H1 (cell line): ENCODE measurements around the gene LSR. TPM values are rescaled to one million over a fixed set of nuclear protein-coding genes. Genes with fewer than 3 reads are reported as not detected.

Source experiments
- CTCF ChIA-PET: fragments of 300-600 bp; sonication (Branson Sonifier 250); formaldehyde crosslinking; loops from one replicate; lab custom pipeline; 2021; ENCODE audit not compliant: partially characterized antibody; lab: Charles Lee
- POLR2A ChIA-PET: fragments of 300-600 bp; sonication (Branson Sonifier 250); formaldehyde crosslinking; loops from one replicate; lab custom pipeline; 2021; ENCODE audit warnings: inconsistent platforms; ENCODE audit not compliant: partially characterized antibody; lab: Charles Lee
- DNase-seq, 2 experiments: peaks; one replicate each; pipeline versions ENCODE4 v3.0.0 to v3.0.0-alpha.2; 2010 to 2022; ENCODE audit warnings: low spot score in 2 of 2, low read depth in 1 of 2, mixed read lengths in 1 of 2
- FAIRE-seq: peaks from 2 replicates; lab custom pipeline; 2011; peaks lifted over from hg19 to GRCh38; lab: Jason Lieb, UNC
- H2AFZ ChIP-seq: 2 replicates; pipeline ENCODE4 v1.8.1; 2012; ENCODE audit warnings: low read length, inconsistent platforms
- H2AK5ac ChIP-seq: 2 replicates; pipeline ENCODE4 v1.6.1; 2013; ENCODE audit warnings: low read depth, low read length
- H2BK120ac ChIP-seq: replicated peaks from 2 replicates; pipeline ENCODE3; 2013; ENCODE audit warnings: low read depth, low read length, inconsistent platforms
- H2BK12ac ChIP-seq: 2 replicates; pipeline ENCODE4 v1.6.1; 2013; ENCODE audit warnings: low read depth, low read length
- H2BK15ac ChIP-seq: 2 replicates; pipeline ENCODE4 v1.6.1; 2013; ENCODE audit warnings: low read length
- H2BK20ac ChIP-seq: 2 replicates; pipeline ENCODE4 v1.6.1; 2013; ENCODE audit warnings: low read length
- H2BK5ac ChIP-seq: 2 replicates; pipeline ENCODE4 v1.6.1; 2013; ENCODE audit warnings: low read depth, low read length
- H3K14ac ChIP-seq: 2 replicates; pipeline ENCODE4 v1.6.1; 2013; ENCODE audit warnings: inconsistent platforms; ENCODE audit not compliant: insufficient read length
- H3K18ac ChIP-seq: 2 replicates; pipeline ENCODE4 v1.6.1; 2013; ENCODE audit warnings: low read length; ENCODE audit errors: extremely low read depth
- H3K23ac ChIP-seq: 2 replicates; pipeline ENCODE4 v1.6.1; 2013; ENCODE audit warnings: inconsistent platforms; ENCODE audit not compliant: insufficient read length
- H3K23me2 ChIP-seq: 2 replicates; pipeline ENCODE4 v1.6.1; 2013; ENCODE audit warnings: low read depth, low read length
- H3K27ac ChIP-seq: 2 replicates; pipeline ENCODE4 v1.6.1; 2011; ENCODE audit warnings: low read depth, low read length, inconsistent platforms
- H3K27me3 ChIP-seq, 4 experiments: replicated peaks in 1 of 4; 1 replicate in 1 of 4; 2 replicates in 3 of 4; pipeline versions ENCODE4 v1.6.1 to v1.8.1; 2011 to 2013; ENCODE audit warnings: low read length in 3 of 4, mild to moderate bottlenecking in 3 of 4, inconsistent platforms in 2 of 4, mixed read lengths in 2 of 4, moderate library complexity in 1 of 4; ENCODE audit not compliant: control insufficient read depth in 3 of 4, insufficient read depth in 3 of 4; ENCODE audit errors: extremely low read depth in 1 of 4
- H3K36me3 ChIP-seq, 4 experiments: 2 replicates each; pipeline versions ENCODE4 v1.6.1 to v1.8.1; 2011 to 2013; ENCODE audit warnings: mild to moderate bottlenecking in 4 of 4, low read length in 3 of 4, moderate library complexity in 2 of 4, control low read depth in 1 of 4, inconsistent platforms in 1 of 4; ENCODE audit not compliant: insufficient read depth in 4 of 4, control insufficient read depth in 2 of 4
- H3K4ac ChIP-seq: replicated peaks from 2 replicates; pipeline ENCODE3; 2013; ENCODE audit warnings: low read length, low read depth, mixed read lengths, inconsistent platforms; ENCODE audit not compliant: insufficient read length
- H3K4me1 ChIP-seq, 4 experiments: replicated peaks in 1 of 4; 1 replicate in 1 of 4; 2 replicates in 3 of 4; pipeline versions ENCODE4 v1.6.1 to v1.8.1; 2011 to 2013; ENCODE audit warnings: low read length in 3 of 4, inconsistent platforms in 2 of 4, mixed read lengths in 1 of 4; ENCODE audit not compliant: insufficient read depth in 4 of 4, control insufficient read depth in 3 of 4
- H3K4me2 ChIP-seq, 2 experiments: 2 replicates each; pipeline versions ENCODE4 v1.6.1 to v1.8.1; 2011 to 2013; ENCODE audit warnings: low read depth in 2 of 2, low read length in 2 of 2, control low read depth in 1 of 2, inconsistent platforms in 1 of 2, mild to moderate bottlenecking in 1 of 2; ENCODE audit not compliant: insufficient read depth in 1 of 2
- H3K4me3 ChIP-seq, 4 experiments: fragments of 200-600, 300-600 bp in 1 of 4; sonication (generic), shearing (Covaris generic), sonication (Bioruptor Twin) in 1 of 4; 2 replicates each; pipeline versions ENCODE4 v1.5.1 to v1.8.1; 2011 to 2016; ENCODE audit warnings: low read length in 4 of 4, low read depth in 3 of 4, control low read depth in 2 of 4, inconsistent platforms in 2 of 4, mild to moderate bottlenecking in 2 of 4, mixed read lengths in 1 of 4, moderate library complexity in 1 of 4; ENCODE audit not compliant: insufficient read depth in 2 of 4; ENCODE audit errors: extremely low read depth in 1 of 4
- H3K56ac ChIP-seq: replicated peaks from 2 replicates; pipeline ENCODE3; 2013; ENCODE audit warnings: low read depth, mild to moderate bottlenecking, mixed read lengths, low read length, inconsistent platforms; ENCODE audit not compliant: insufficient read length
- H3K79me1 ChIP-seq: 2 replicates; pipeline ENCODE4 v1.6.1; 2013; ENCODE audit warnings: low read depth, low read length, control low read depth
- H3K79me2 ChIP-seq, 2 experiments: 2 replicates each; pipeline versions ENCODE4 v1.6.1 to v1.8.1; 2012 to 2013; ENCODE audit warnings: low read length in 2 of 2, mild to moderate bottlenecking in 2 of 2, inconsistent platforms in 1 of 2; ENCODE audit not compliant: insufficient read depth in 2 of 2, control insufficient read depth in 1 of 2
- H3K9ac ChIP-seq, 4 experiments: replicated peaks in 1 of 4; 1 replicate in 1 of 4; 2 replicates in 3 of 4; pipeline versions ENCODE4 v1.6.1 to v1.8.1; 2011 to 2013; ENCODE audit warnings: low read depth in 3 of 4, low read length in 3 of 4, control low read depth in 2 of 4, mild to moderate bottlenecking in 2 of 4, moderate library complexity in 2 of 4, inconsistent platforms in 1 of 4; ENCODE audit errors: extremely low read depth in 1 of 4
- H3K9me3 ChIP-seq, 2 experiments: 2 replicates each; pipeline versions ENCODE4 v1.6.1 to v1.8.1; 2012 to 2013; ENCODE audit warnings: mild to moderate bottlenecking in 2 of 2, moderate library complexity in 2 of 2, control low read depth in 1 of 2, inconsistent platforms in 1 of 2, low read depth in 1 of 2, low read length in 1 of 2, mixed read lengths in 1 of 2; ENCODE audit not compliant: insufficient read depth in 2 of 2
- H4K20me1 ChIP-seq, 2 experiments: replicated peaks in 1 of 2; 2 replicates each; pipeline versions ENCODE3 to v1.8.1; 2011 to 2013; ENCODE audit warnings: inconsistent platforms in 2 of 2, low read length in 2 of 2, mild to moderate bottlenecking in 1 of 2; ENCODE audit not compliant: insufficient read depth in 2 of 2, control insufficient read depth in 1 of 2
- H4K5ac ChIP-seq: 2 replicates; pipeline ENCODE4 v1.6.1; 2013; ENCODE audit warnings: low read length, low read depth, mixed read lengths, inconsistent platforms; ENCODE audit not compliant: insufficient read length
- H4K8ac ChIP-seq: 2 replicates; pipeline ENCODE4 v1.8.0; 2013; ENCODE audit warnings: mild to moderate bottlenecking, moderate library complexity, low read length, inconsistent platforms; ENCODE audit not compliant: insufficient read depth; ENCODE audit errors: extremely low read depth
- H4K91ac ChIP-seq: replicated peaks from 2 replicates; pipeline ENCODE3; 2013; ENCODE audit warnings: low read length, mixed read lengths, inconsistent platforms; ENCODE audit not compliant: insufficient read length
- CTCF ChIP-seq, 3 experiments: IDR thresholded peaks; 1 replicate in 2 of 3; 2 replicates in 1 of 3; pipeline versions ENCODE4 v1.5.1 to v1.6.1; 2011; ENCODE audit warnings: low read length in 3 of 3, mild to moderate bottlenecking in 3 of 3, inconsistent platforms in 2 of 3, low read depth in 1 of 3, moderate library complexity in 1 of 3; ENCODE audit not compliant: insufficient read depth in 1 of 3; ENCODE audit errors: control extremely low read depth in 1 of 3
- POLR2AphosphoS5 ChIP-seq: IDR thresholded peaks from 2 replicates; pipeline ENCODE4 v1.6.1; 2011; ENCODE audit warnings: low read depth, low read length
- RAD21 ChIP-seq, 2 experiments: IDR thresholded peaks in 1 of 2; conservative IDR thresholded peaks in 1 of 2; 2 replicates each; pipeline ENCODE4 v1.6.1; 2011; ENCODE audit warnings: low read depth in 2 of 2, low read length in 2 of 2, improper control_type of control experiment in 1 of 2, inconsistent platforms in 1 of 2, mild to moderate bottlenecking in 1 of 2, moderate library complexity in 1 of 2
- RFX5 ChIP-seq: IDR thresholded peaks from 2 replicates; pipeline ENCODE4 v1.6.1; 2011; ENCODE audit warnings: low read depth, low read length, improper control_type of control experiment, borderline replicate concordance
- WGBS, 2 experiments: shearing (Covaris generic) in 1 of 2; methylation state at CpG; one replicate each; pipeline versions ENCODE4 v1.1.6 to v1.1.7; 2013 to 2015; ENCODE audit warnings: low lambda C conversion rate in 2 of 2, mixed read lengths in 2 of 2, inconsistent platforms in 1 of 2, low coverage in 1 of 2, missing lambda C conversion rate in 1 of 2; ENCODE audit not compliant: insufficient replicate concordance in 2 of 2, insufficient coverage in 1 of 2, insufficient read length in 1 of 2; ENCODE audit errors: extremely low coverage in 1 of 2, missing lambda C conversion rate in 1 of 2; 5-methylcytosine and 5-hydroxymethylcytosine counted together
- polyA plus RNA-seq, 7 experiments: library from polyadenylated mRNA; depleted of rRNA in 3 of 7; stranded (reverse) in 5 of 7; unstranded in 2 of 7; fragments of >200 nt in 5 of 7; fragments of 200-250 nt in 2 of 7; gene quantifications; 1 replicate in 5 of 7; 2 replicates in 1 of 7; 4 replicates in 1 of 7; pipeline versions ENCODE4 v1.2.1 to v1.2.3, GENCODE V29; 2011 to 2013; ENCODE audit warnings: missing spikeins in 2 of 7, mixed read lengths in 2 of 7
- total RNA-seq: library from RNA; stranded (reverse); fragmentation: NEBNext Ultra II Directional; extraction: Animal tissue kit (Norgen Biotek cat#: 25700); gene quantifications from 2 replicates; pipeline ENCODE4 v1.2.1, GENCODE V29; 2021

LSR gene
- total and polyA plus RNA-seq, 2 of the 8 experiments (the other 6 are each of a cell fraction or from before 2014, with no cell fraction given): 159 to 186 TPM

- H3K18ac ChIP-seq: no peak overlapping the region
- DNase-seq: no peak
- H3K79me1 ChIP-seq: no peaks in the 10 kb centered on the region
- no peak overlapping the region for H3K4me3 ChIP-seq
- CTCF ChIA-PET: interaction anchor here (0.7 to 5.7 kb wide), 13 partner anchors 9 to 193 kb away, joined by 3 to 16 read pairs (median 5); partner anchors contain the start of genes FAM187B and FXYD5
- no peak overlapping the region for H2BK5ac ChIP-seq
- no peak overlapping the region for H3K27ac ChIP-seq
- H4K8ac ChIP-seq: no peak overlapping the region
- 84% methylated on average over 6 of the region's 6 CpGs; no CpG with 5 or more reads in 1 of the 2 experiments for WGBS, 2 experiments
- H3K56ac ChIP-seq: no peak overlapping the region
- H3K9me3 ChIP-seq: peaks cover 9 to 14% of the 10 kb centered on the region in 2 experiments; a peak in 3 of 4 replicates
- no peak overlapping the region for H2AFZ ChIP-seq
- H2BK120ac ChIP-seq: no peak overlapping the region
- H3K9ac ChIP-seq: no peak overlapping the region
- no peak overlapping the region for H3K14ac ChIP-seq
- no peak overlapping the region for H4K5ac ChIP-seq
- no peaks in the 10 kb centered on the region for H3K79me2 ChIP-seq
- H3K4me2 ChIP-seq: no peak overlapping the region
- no peaks in the 10 kb centered on the region for H3K23me2 ChIP-seq
- H2BK15ac ChIP-seq: no peak overlapping the region
- FAIRE-seq: no peak
- H3K27me3 ChIP-seq: 0 out of 7 replicates have a peak, but pooled peaks cover 0 to 1% (median 0%) of the 10 kb centered on the region in 4 experiments
- no peak overlapping the region for H2BK20ac ChIP-seq
- no peak overlapping the region for H3K23ac ChIP-seq
- no peak overlapping the region for H3K4ac ChIP-seq
- no peaks in the 10 kb centered on the region for H3K4me1 ChIP-seq
- H2BK12ac ChIP-seq: no peak overlapping the region
- no peaks in the 10 kb centered on the region for H4K20me1 ChIP-seq
- no peak overlapping the region for H2AK5ac ChIP-seq
- no peak overlapping the region for H4K91ac ChIP-seq
- peak; percentile 61; the same call in 1 of the 2 replicates for TF ChIP-seq RFX5
- TF ChIP-seq POLR2AphosphoS5: no peak
- TF ChIP-seq CTCF (IDR thresholded peaks at IDR 0.05; ENCODE audit: control extremely low read depth in 1 of 3, insufficient read depth in 1 of 3, low read depth in 1 of 3, low read length in 3 of 3): peak in 2 of 3 experiments; percentile 31 to 50; a peak in 2 of 4 replicates
- TF ChIP-seq RAD21 (IDR thresholded peaks at IDR 0.05 in 1 of 2, conservative IDR thresholded peaks at IDR 0.05 in 1 of 2; ENCODE audit: low read depth in 2 of 2, low read length in 2 of 2): peak; percentile 47
- TF ChIP-seq, all 59 proteins: peak for 3
- H3K36me3 ChIP-seq: no peaks in the 10 kb centered on the region
- POLR2A ChIA-PET: interaction anchor here (0.6 to 1.7 kb wide), 7 partner anchors 11 to 95 kb away, joined by 3 to 9 read pairs (median 5); no protein-coding TSS in a partner anchor
Observed at GRCh38 chr19:35236638-35237400, 12.0 kb upstream of the LSR start.
